Anterior cingulate cortex (tissue), 58 donors: ENCODE data around the gene TRAPPC2L.
A peak's percentile ranks its signal among the peaks of the same experiment; 100 is the strongest.

ENCODE experiments used
- DNase-seq, 58 donors: peaks; one replicate each; lab custom pipeline; 2025; lab: John Stamatoyannopoulos, UW

TRAPPC2L gene

GRCh38 chr16:88903267-88903666, 46.3 kb downstream of the TRAPPC2L start:
- DNase-seq = no peak

- DNase-seq = no peak
These were observed 47.9 kb downstream of the TRAPPC2L start for GRCh38 chr16:88904676-88905365.

DNA sequence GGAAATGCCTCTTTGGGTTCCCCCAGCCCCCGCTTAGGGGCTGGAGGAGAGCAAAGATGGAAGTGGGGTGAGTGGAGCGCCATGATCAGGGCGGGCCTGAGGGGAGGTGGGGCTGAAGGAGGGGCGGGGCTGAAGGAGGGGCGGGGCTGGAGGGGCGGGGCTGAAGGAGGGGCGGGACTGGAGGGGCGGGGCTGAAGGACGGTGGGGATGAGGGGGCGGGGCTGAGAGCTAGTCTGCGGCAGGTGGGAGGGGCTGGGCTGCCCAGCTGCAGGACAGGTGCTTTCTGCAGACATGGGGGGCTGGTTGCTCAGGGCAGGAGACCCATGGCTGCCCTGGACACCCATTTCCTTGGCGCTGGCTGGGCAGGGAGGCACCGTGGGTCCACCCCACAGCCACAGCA, 48.6 kb downstream of the TRAPPC2L start:
- no peak for DNase-seq

- no peak for DNase-seq
These were observed 49.1 kb downstream of the TRAPPC2L start for GRCh38 chr16:88906020-88906419.

- DNase-seq = no peak
These were observed 49.7 kb downstream of the TRAPPC2L start for GRCh38 chr16:88906535-88907105.

DNA sequence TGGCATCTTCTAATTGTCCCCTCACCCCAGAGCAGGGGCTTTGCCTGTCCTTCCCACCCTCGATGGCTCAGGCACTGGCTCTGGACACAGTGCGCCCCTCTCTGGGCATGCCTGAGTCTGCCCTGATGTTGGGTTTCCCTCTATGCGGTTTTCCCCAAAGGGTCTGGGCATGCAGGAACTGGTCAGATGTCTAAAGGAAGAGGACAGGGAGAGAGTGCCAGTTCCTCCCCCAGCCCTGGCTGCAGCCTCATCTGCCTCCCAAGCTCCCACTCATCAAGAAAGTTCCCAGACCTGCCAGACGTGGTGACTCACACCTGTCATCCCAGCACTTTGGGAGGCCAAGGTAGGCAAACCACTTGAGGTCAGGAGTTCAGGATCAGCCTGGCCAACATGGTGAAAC, 50.8 kb downstream of the TRAPPC2L start:
- DNase-seq = no peak

DNA sequence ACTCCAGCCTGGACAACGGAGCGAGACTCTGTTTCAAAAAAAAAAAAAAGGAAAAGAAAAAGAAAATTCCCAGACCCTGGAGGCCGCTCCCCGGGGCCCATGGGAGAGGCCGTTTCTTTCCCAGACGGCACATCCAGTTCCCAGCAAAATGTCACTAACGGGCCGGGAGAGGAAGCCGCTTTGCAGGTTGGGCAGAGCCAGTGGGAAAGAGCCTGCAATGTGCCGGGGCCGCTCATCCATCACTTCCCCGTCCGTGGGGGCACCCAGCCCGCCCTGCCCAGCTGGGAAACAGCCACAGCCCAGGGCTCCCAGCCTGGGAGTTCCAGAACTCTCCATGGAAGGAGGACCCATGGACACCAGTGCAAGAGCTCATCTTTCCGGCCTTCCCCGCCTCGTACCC, 51.4 kb downstream of the TRAPPC2L start:
- no peak for DNase-seq

GRCh38 chr16:88909431-88910210, 52.7 kb downstream of the TRAPPC2L start:
- DNase-seq = no peak

DNA sequence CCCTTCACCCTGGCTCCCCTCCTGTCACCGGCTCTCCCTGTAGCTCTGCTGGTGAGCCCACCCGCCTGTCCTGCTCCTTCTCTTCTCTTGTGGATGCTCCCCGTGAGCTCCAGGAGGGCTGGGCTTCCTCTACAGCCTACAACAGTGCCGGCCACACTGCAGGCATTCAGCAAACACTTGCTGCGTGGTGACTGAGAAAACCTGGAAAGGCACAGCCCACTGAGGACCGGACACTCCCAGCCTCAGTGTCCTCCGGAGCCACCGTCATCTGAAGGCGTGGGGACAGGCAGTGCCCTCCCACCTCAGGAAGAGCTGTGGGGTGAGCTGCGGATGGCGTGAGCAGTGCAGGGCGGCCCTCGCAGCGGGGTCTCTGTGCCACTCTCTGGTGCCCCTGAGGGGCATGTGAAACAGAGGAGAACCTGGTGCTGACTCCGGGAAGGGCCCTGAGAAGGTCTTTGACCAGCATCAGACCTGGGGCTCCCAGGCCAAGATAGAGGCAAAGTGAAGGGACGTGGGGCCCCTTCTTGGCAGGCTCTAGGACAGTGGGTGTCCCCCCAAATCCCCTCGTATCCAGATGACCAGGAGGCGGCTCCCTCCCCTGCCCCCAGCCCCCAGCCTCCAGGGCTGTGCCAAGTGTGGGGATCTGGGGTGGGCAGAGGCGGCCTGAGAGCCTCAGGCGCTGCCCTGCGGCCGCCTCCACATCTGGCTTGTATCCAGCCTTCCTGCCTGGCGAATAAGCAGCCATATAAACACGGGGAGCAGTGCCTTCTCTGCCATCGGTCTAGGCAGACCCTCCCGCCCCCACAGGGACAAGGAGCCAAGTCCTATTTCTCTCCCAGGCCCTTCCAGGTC, 53.6 kb downstream of the TRAPPC2L start:
- no peak for DNase-seq

DNA sequence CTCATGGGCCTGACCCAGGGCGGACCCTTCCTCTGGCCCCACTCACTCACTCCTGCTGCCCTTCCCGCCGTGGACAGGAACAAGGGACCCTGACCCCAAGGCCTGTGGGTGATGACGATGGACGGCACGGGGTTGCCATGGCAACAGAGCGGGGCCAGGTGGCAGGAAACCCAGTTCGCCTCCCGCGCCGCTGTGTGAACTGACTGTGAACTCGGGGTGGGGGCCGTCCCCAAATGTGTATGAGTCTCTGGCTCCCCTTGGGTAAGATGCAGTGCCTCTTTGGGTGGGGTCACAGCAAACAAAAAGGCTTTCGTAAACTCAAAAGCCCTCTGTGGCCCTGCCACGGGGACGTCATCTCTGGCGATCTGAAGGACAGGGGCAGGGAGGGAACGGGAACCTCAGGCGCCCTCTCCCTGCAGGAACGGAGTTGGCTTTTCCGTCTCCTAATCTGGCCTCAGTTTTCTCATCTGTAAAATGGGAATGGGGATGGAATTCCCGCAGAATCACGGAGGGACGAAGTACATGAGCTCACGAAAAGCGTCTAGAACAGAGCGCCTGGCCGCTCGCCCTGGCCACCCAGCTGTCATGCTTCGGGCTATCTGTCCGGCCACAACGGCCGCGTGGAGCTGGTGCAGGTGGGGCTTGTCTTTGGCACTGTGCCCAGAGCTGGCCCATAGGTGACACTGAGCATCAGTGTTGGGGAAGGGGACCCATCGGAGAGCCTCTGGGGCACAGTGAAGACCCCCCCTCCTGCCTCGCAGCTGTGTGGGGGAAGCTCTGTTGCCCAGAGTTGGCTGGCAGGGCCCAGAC, 54.4 kb downstream of the TRAPPC2L start:
- DNase-seq = peak in 1 of 58 donors; percentile 44

- DNase-seq = no peak
These were observed 55.0 kb downstream of the TRAPPC2L start for GRCh38 chr16:88911946-88912310.
